Neutrophil (primary cell): Measurements from ENCODE around the gene SUPT4H1.

Experiments used
- H3K27ac ChIP-seq: fragments of 200-600 bp; sonication (generic); 2 replicates; pipeline ENCODE4 v1.5.1; 2016; ENCODE audit warnings: mild to moderate bottlenecking, moderate library complexity
- H3K27me3 ChIP-seq: fragments of 200-600 bp; sonication (generic); 2 replicates; pipeline ENCODE4 v1.6.0; 2016; ENCODE audit warnings: mild to moderate bottlenecking
- H3K36me3 ChIP-seq: fragments of 200-600 bp; sonication (generic); 2 replicates; pipeline ENCODE4 v1.5.1; 2017
- H3K4me1 ChIP-seq, 2 experiments: fragments of 200-600 bp in 1 of 2; sonication (generic) in 1 of 2; 1 replicate in 1 of 2; 2 replicates in 1 of 2; pipeline versions ENCODE4 v1.5.1 to v1.6.1; 2013 to 2016; ENCODE audit warnings: low read depth in 1 of 2, low read length in 1 of 2, mild to moderate bottlenecking in 1 of 2, moderate library complexity in 1 of 2; ENCODE audit not compliant: control insufficient read depth in 1 of 2, insufficient read depth in 1 of 2
- H3K4me3 ChIP-seq, 2 experiments: fragments of 200-600 bp in 1 of 2; sonication (generic) in 1 of 2; 1 replicate in 1 of 2; 2 replicates in 1 of 2; pipeline ENCODE4 v1.5.1; 2013 to 2016; ENCODE audit warnings: low read depth in 1 of 2, low read length in 1 of 2, mild to moderate bottlenecking in 1 of 2, moderate library complexity in 1 of 2
- H3K9me3 ChIP-seq: fragments of 200-600 bp; sonication (generic); 2 replicates; pipeline ENCODE4 v1.5.1; 2016
- TF ChIP-seq, protein P1 (sequence below): fragments of 200-600 bp; sonication (generic); IDR thresholded peaks from 2 replicates; pipeline ENCODE4 v1.5.1; 2016; ENCODE audit warnings: antibody characterized with exemption

The SUPT4H1 gene

DNA sequence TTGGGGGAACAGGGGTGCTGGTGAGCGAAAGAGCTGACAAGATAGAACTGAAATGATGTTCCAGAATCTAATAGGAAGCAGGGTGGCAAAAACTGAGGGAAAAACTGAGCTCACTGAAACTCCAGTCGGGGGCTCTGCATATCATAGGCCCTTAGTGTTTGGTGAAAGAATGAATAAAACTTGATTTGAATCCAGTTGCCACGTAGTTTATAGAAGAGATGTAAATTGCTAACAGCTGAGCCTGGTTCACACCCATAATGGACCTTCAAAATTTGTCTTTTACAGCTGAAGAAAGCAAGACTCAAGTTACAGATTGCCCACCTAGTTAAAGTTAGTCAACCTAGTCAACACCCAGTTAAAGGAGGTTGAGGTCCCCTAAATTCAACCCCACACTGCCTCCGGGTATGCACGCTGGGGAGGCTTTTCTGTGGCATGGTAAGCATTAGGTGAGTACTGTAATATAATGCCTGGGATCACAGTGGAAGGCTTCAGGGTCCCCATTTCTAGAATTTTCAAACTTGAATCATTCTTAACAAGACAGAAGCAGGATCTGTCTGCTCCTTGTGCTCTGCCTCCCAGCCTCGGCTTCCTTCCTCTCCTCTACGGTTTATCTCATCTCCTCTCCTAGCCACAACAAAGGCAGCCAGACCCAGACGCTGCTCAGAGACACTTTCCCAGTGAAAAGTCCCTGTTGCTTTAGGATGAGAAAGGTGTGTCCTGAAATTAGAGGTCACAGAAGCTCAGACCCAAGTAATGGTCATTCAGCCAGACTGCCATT lies 26.9 kb upstream of the SUPT4H1 start:
- TF ChIP-seq, protein P1, sequence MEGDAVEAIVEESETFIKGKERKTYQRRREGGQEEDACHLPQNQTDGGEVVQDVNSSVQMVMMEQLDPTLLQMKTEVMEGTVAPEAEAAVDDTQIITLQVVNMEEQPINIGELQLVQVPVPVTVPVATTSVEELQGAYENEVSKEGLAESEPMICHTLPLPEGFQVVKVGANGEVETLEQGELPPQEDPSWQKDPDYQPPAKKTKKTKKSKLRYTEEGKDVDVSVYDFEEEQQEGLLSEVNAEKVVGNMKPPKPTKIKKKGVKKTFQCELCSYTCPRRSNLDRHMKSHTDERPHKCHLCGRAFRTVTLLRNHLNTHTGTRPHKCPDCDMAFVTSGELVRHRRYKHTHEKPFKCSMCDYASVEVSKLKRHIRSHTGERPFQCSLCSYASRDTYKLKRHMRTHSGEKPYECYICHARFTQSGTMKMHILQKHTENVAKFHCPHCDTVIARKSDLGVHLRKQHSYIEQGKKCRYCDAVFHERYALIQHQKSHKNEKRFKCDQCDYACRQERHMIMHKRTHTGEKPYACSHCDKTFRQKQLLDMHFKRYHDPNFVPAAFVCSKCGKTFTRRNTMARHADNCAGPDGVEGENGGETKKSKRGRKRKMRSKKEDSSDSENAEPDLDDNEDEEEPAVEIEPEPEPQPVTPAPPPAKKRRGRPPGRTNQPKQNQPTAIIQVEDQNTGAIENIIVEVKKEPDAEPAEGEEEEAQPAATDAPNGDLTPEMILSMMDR, result no peak
- Histone ChIP-seq H3K4me3 (no peak overlapping the region), H3K27ac (no peak overlapping the region), H3K27me3 (no peaks in the 10 kb centered on the region), H3K36me3 (no peaks in the 10 kb centered on the region), H3K4me1 (peaks cover 5 to 7% of the 10 kb centered on the region in 2 experiments), H3K9me3 (no peaks in the 10 kb centered on the region)

DNA sequence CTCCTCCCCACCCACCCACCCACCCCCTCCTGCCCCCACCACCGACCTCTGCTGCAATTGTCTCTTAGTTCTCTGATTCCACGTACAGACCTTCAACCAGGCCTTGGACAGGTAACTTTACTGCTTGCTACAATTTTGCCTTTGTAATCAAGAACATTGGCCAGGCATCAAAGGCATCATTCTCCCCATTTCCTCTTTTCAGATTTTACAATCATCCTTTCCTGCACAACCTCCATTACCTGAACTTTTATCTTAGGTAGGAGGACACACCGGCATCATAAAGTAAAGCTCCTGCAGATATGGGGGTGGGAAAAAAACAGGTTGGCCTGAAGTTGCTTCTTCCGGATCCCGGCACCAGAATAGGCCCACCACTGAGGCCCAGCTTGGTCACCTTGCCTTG lies 25.7 kb upstream of the SUPT4H1 start:
- Histone ChIP-seq H3K4me1 (peaks cover 5 to 7% of the 10 kb centered on the region in 2 experiments), H3K4me3 (no peak overlapping the region), H3K9me3 (no peaks in the 10 kb centered on the region), H3K27ac (no peak overlapping the region), H3K36me3 (no peaks in the 10 kb centered on the region), H3K27me3 (no peaks in the 10 kb centered on the region)
- TF ChIP-seq, protein P1, result no peak

GRCh38 chr17:58377093-58377601 lies 25.1 kb upstream of the SUPT4H1 start:
- peaks cover 5 to 7% of the 10 kb centered on the region in 2 experiments for H3K4me1 ChIP-seq
- H3K36me3 ChIP-seq, result no peaks in the 10 kb centered on the region
- no peak overlapping the region for H3K27ac ChIP-seq
- no peak overlapping the region for H3K4me3 ChIP-seq
- no peaks in the 10 kb centered on the region for H3K27me3 ChIP-seq
- no peaks in the 10 kb centered on the region for H3K9me3 ChIP-seq
- TF ChIP-seq, protein P1, result no peak

GRCh38 chr17:58376472-58377000 lies 24.5 kb upstream of the SUPT4H1 start:
- no peak overlapping the region for H3K4me3 ChIP-seq
- no peaks in the 10 kb centered on the region for H3K27me3 ChIP-seq
- TF ChIP-seq, protein P1, result no peak
- H3K9me3 ChIP-seq, result no peaks in the 10 kb centered on the region
- H3K27ac ChIP-seq, result no peak overlapping the region
- peaks cover 5 to 7% of the 10 kb centered on the region in 2 experiments for H3K4me1 ChIP-seq
- no peaks in the 10 kb centered on the region for H3K36me3 ChIP-seq

GRCh38 chr17:58375811-58376210 lies 23.8 kb upstream of the SUPT4H1 start:
- Histone ChIP-seq H3K27ac (no peak overlapping the region), H3K4me3 (no peak overlapping the region), H3K27me3 (no peaks in the 10 kb centered on the region), H3K4me1 (peaks cover 5 to 7% of the 10 kb centered on the region in 2 experiments), H3K9me3 (no peaks in the 10 kb centered on the region), H3K36me3 (no peaks in the 10 kb centered on the region)
- TF ChIP-seq, protein P1, result no peak
